H9 (cell line): Measurements from ENCODE around the gene PLK1. TPM values are rescaled to one million over a fixed set of nuclear protein-coding genes. Genes with fewer than 3 reads are reported as not detected.

Source experiments
- DNase-seq: peaks from one replicate; pipeline ENCODE4 v3.0.0-alpha.2; 2017
- H2AFZ ChIP-seq: one replicate; pipeline ENCODE4 v1.6.1; 2013; ENCODE audit warnings: mild to moderate bottlenecking, low read length, control low read depth, moderate library complexity
- H2AK5ac ChIP-seq: 2 replicates; pipeline ENCODE4 v1.6.1; 2013; ENCODE audit warnings: low read length, control low read depth, mixed read lengths; ENCODE audit not compliant: insufficient read length
- H2BK120ac ChIP-seq: one replicate; pipeline ENCODE4 v1.6.1; 2013; ENCODE audit warnings: low read depth, mild to moderate bottlenecking, low read length, control low read depth, inconsistent platforms; ENCODE audit not compliant: poor library complexity, severe bottlenecking
- H2BK12ac ChIP-seq: 2 replicates; pipeline ENCODE4 v1.6.1; 2013; ENCODE audit warnings: low read length, control low read depth, mixed read lengths, low read depth; ENCODE audit not compliant: insufficient read length
- H2BK15ac ChIP-seq: 2 replicates; pipeline ENCODE4 v1.6.1; 2013; ENCODE audit warnings: low read depth, low read length, control low read depth
- H2BK20ac ChIP-seq: one replicate; pipeline ENCODE4 v1.6.1; 2013; ENCODE audit warnings: low read depth, mild to moderate bottlenecking, low read length, control low read depth, inconsistent platforms; ENCODE audit not compliant: poor library complexity, severe bottlenecking
- H2BK5ac ChIP-seq: 2 replicates; pipeline ENCODE4 v1.6.1; 2013; ENCODE audit warnings: low read length, control low read depth, mixed read lengths; ENCODE audit not compliant: insufficient read length
- H3K14ac ChIP-seq: 2 replicates; pipeline ENCODE4 v1.6.1; 2013; ENCODE audit warnings: low read length, control low read depth; ENCODE audit not compliant: insufficient read depth
- H3K18ac ChIP-seq: 2 replicates; pipeline ENCODE4 v1.6.1; 2013; ENCODE audit warnings: low read depth, mild to moderate bottlenecking, mixed read lengths, low read length, control low read depth; ENCODE audit not compliant: insufficient read length
- H3K23ac ChIP-seq: 2 replicates; pipeline ENCODE4 v1.6.1; 2013; ENCODE audit warnings: low read length, control low read depth, mixed read lengths, low read depth; ENCODE audit not compliant: insufficient read length
- H3K23me2 ChIP-seq: 2 replicates; pipeline ENCODE4 v1.6.1; 2013; ENCODE audit warnings: low read depth, mild to moderate bottlenecking, mixed read lengths, low read length, control low read depth; ENCODE audit not compliant: insufficient read length, poor library complexity, severe bottlenecking
- H3K27ac ChIP-seq: 2 replicates; pipeline ENCODE4 v1.5.1; 2013; ENCODE audit warnings: low read length, control low read depth, mixed read lengths, low read depth; ENCODE audit not compliant: insufficient read length
- H3K27me3 ChIP-seq: 2 replicates; pipeline ENCODE4 v1.6.1; 2013; ENCODE audit warnings: low read length, control low read depth, inconsistent platforms; ENCODE audit not compliant: insufficient read depth
- H3K4ac ChIP-seq: 2 replicates; pipeline ENCODE4 v1.6.1; 2013; ENCODE audit warnings: low read depth, mild to moderate bottlenecking, control low read depth, inconsistent platforms, low read length, moderate library complexity
- H3K4me1 ChIP-seq: 2 replicates; pipeline ENCODE4 v1.6.1; 2013; ENCODE audit warnings: low read length, control low read depth, inconsistent platforms; ENCODE audit not compliant: insufficient read depth
- H3K4me2 ChIP-seq: 2 replicates; pipeline ENCODE4 v1.6.1; 2013; ENCODE audit warnings: low read length, control low read depth, mixed read lengths; ENCODE audit not compliant: insufficient read length, insufficient read depth
- H3K56ac ChIP-seq: 2 replicates; pipeline ENCODE4 v1.6.1; 2013; ENCODE audit warnings: low read depth, mild to moderate bottlenecking, mixed read lengths, low read length, control low read depth; ENCODE audit not compliant: insufficient read length
- H3K79me1 ChIP-seq: 2 replicates; pipeline ENCODE4 v1.6.1; 2013; ENCODE audit warnings: low read depth, mild to moderate bottlenecking, moderate library complexity, low read length, control low read depth, inconsistent platforms; ENCODE audit not compliant: insufficient read depth, poor library complexity, severe bottlenecking
- H3K79me2 ChIP-seq: 2 replicates; pipeline ENCODE4 v1.6.1; 2013; ENCODE audit warnings: low read length, control low read depth, inconsistent platforms; ENCODE audit not compliant: insufficient read depth
- H3K9ac ChIP-seq: 2 replicates; pipeline ENCODE4 v1.6.1; 2013; ENCODE audit warnings: low read length, control low read depth, mixed read lengths; ENCODE audit not compliant: insufficient read length; ENCODE audit errors: extremely low read depth
- H3K9me3 ChIP-seq: one replicate; pipeline ENCODE4 v1.6.1; 2013; ENCODE audit warnings: low read depth, low read length, inconsistent platforms; ENCODE audit not compliant: control insufficient read depth
- H3T11ph ChIP-seq: one replicate; pipeline ENCODE4 v1.6.1; 2013; ENCODE audit warnings: mild to moderate bottlenecking, low read length, control low read depth, inconsistent platforms
- H4K20me1 ChIP-seq: one replicate; pipeline ENCODE4 v1.6.1; 2013; ENCODE audit not compliant: control insufficient read depth, insufficient read length, insufficient read depth
- H4K5ac ChIP-seq: 2 replicates; pipeline ENCODE4 v1.6.1; 2013; ENCODE audit warnings: low read depth, mild to moderate bottlenecking, mixed read lengths, low read length, control low read depth; ENCODE audit not compliant: insufficient read length
- H4K8ac ChIP-seq: replicated peaks from 2 replicates; pipeline ENCODE4 v1.6.1; 2013; ENCODE audit warnings: low read length, control low read depth, mixed read lengths, low read depth; ENCODE audit not compliant: insufficient read length
- H4K91ac ChIP-seq: 2 replicates; pipeline ENCODE4 v1.6.1; 2013; ENCODE audit warnings: low read depth, mild to moderate bottlenecking, moderate library complexity, mixed read lengths, low read length, control low read depth; ENCODE audit not compliant: insufficient read length
- H3K27ac Mint-ChIP-seq, 3 experiments: 2 replicates in 2 of 3; 3 replicates in 1 of 3; pipeline ENCODE4 v1.8.0; 2020 to 2021; ENCODE audit warnings: mixed read lengths in 3 of 3, mild to moderate bottlenecking in 1 of 3, moderate library complexity in 1 of 3
- H3K27me3 Mint-ChIP-seq: 2 replicates; pipeline ENCODE4 v1.8.0; 2021; ENCODE audit warnings: low read depth, mild to moderate bottlenecking, moderate library complexity, mixed read lengths
- H3K36me3 Mint-ChIP-seq, 3 experiments: 2 replicates in 2 of 3; 3 replicates in 1 of 3; pipeline ENCODE4 v1.8.0; 2020 to 2021; ENCODE audit warnings: low read depth in 3 of 3, mixed read lengths in 3 of 3; ENCODE audit not compliant: insufficient read depth in 1 of 3
- H3K4me1 Mint-ChIP-seq, 2 experiments: 2 replicates each; pipeline ENCODE4 v1.8.0; 2020; ENCODE audit warnings: mixed read lengths in 2 of 2
- H3K4me3 Mint-ChIP-seq, 2 experiments: 2 replicates in 1 of 2; 3 replicates in 1 of 2; pipeline ENCODE4 v1.8.0; 2020 to 2021; ENCODE audit warnings: mild to moderate bottlenecking in 2 of 2, mixed read lengths in 2 of 2, moderate library complexity in 1 of 2
- H3K9me3 Mint-ChIP-seq, 2 experiments: 2 replicates in 1 of 2; 3 replicates in 1 of 2; pipeline ENCODE4 v1.8.0; 2020; ENCODE audit warnings: mild to moderate bottlenecking in 2 of 2, mixed read lengths in 2 of 2, moderate library complexity in 1 of 2
- WGBS: extraction: QIAGEN DNeasy Blood & Tissue Kit; methylation state at CpG from one replicate; pipeline ENCODE4 v1.1.7; 2013; ENCODE audit warnings: missing lambda C conversion rate, low lambda C conversion rate, mixed read lengths; ENCODE audit not compliant: insufficient read length; ENCODE audit errors: extremely low coverage; 5-methylcytosine and 5-hydroxymethylcytosine counted together
- total RNA-seq: library from RNA; stranded (reverse); gene quantifications from 2 replicates; pipeline ENCODE4 v1.2.1, GENCODE V29; 2021
- TF ChIP-seq, protein P1 (sequence below): fragments of 200-600 bp; sonication (generic); conservative IDR thresholded peaks from 3 replicates; pipeline ENCODE4 v1.8.0; 2021; ENCODE audit warnings: antibody characterized with exemption, mild to moderate bottlenecking

PLK1 gene
- total RNA-seq, 1 experiment from 2014 or later: 140 TPM

DNA sequence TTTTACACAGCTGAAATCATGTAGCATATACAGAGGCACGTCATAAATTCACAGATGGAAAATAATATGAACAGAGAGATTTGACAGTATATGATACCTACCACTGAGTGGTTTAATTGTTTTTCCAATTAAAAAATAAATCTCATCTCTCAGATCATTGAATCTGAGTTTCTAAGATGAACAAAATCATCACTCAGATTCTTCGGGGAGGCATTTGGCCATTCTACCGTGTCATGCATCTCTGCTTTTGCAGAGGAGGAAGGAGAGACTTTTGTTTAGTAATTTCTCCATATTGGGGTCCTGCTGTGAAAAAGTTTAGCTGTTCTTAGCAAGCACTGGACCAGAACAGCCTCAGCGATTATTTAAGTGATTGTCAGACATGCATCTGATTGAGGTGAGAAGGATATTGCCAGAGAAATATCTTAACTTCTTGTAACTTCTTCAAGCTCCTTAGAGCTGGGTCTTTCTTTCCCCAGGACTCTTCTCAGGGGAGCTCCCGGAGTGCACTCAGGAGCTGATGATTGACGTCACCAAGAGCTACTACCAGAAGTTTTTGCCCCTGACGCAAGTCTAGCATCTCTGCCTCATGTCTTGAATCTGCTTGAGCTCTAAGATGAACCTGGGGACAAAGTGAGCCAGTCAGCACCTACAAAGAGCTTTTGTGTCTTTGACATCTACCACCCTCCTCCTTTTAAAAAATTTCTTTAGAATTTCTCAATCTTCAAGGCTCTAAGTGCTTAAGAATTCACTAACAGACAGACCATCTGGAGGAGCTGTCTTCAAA lies 11.9 kb upstream of the PLK1 start:
- H3K9ac ChIP-seq: no peak overlapping the region
- H3K4ac ChIP-seq: no peak overlapping the region
- H3K4me2 ChIP-seq: no peak overlapping the region
- no peak overlapping the region for H2BK120ac ChIP-seq
- WGBS: no CpG with 5 or more reads among the region's 7 CpGs
- no peak overlapping the region for H3T11ph ChIP-seq
- H3K27ac ChIP-seq: no peak overlapping the region
- no peaks in the 10 kb centered on the region for H3K4me1 ChIP-seq
- TF ChIP-seq, protein P1, sequence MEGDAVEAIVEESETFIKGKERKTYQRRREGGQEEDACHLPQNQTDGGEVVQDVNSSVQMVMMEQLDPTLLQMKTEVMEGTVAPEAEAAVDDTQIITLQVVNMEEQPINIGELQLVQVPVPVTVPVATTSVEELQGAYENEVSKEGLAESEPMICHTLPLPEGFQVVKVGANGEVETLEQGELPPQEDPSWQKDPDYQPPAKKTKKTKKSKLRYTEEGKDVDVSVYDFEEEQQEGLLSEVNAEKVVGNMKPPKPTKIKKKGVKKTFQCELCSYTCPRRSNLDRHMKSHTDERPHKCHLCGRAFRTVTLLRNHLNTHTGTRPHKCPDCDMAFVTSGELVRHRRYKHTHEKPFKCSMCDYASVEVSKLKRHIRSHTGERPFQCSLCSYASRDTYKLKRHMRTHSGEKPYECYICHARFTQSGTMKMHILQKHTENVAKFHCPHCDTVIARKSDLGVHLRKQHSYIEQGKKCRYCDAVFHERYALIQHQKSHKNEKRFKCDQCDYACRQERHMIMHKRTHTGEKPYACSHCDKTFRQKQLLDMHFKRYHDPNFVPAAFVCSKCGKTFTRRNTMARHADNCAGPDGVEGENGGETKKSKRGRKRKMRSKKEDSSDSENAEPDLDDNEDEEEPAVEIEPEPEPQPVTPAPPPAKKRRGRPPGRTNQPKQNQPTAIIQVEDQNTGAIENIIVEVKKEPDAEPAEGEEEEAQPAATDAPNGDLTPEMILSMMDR: no peak
- H3K27me3 ChIP-seq: no peaks in the 10 kb centered on the region
- no peak overlapping the region for H3K23ac ChIP-seq
- no peaks in the 10 kb centered on the region for H3K9me3 Mint-ChIP-seq
- H2BK15ac ChIP-seq: no peak overlapping the region
- H4K20me1 ChIP-seq: no peaks in the 10 kb centered on the region
- H3K36me3 Mint-ChIP-seq: peaks cover under 1 to 89% (median 67%) of the 10 kb centered on the region in 3 experiments; a peak in 6 of 7 replicates
- H2AFZ ChIP-seq: no peak overlapping the region
- no peaks in the 10 kb centered on the region for H3K23me2 ChIP-seq
- no peak overlapping the region for H4K91ac ChIP-seq
- no peak overlapping the region for H2AK5ac ChIP-seq
- H4K8ac ChIP-seq: no peak overlapping the region
- H3K14ac ChIP-seq: no peak overlapping the region
- H3K18ac ChIP-seq: no peak overlapping the region
- H3K79me2 ChIP-seq: no peaks in the 10 kb centered on the region
- no peaks in the 10 kb centered on the region for H3K9me3 ChIP-seq
- no peak for DNase-seq
- H3K4me3 Mint-ChIP-seq: no peak overlapping the region
- H3K56ac ChIP-seq: no peak overlapping the region
- H3K27me3 Mint-ChIP-seq: no peaks in the 10 kb centered on the region
- no peak overlapping the region for H3K27ac Mint-ChIP-seq
- H2BK5ac ChIP-seq: no peak overlapping the region
- no peaks in the 10 kb centered on the region for H3K4me1 Mint-ChIP-seq
- no peak overlapping the region for H2BK12ac ChIP-seq
- no peaks in the 10 kb centered on the region for H3K79me1 ChIP-seq
- no peak overlapping the region for H4K5ac ChIP-seq
- H2BK20ac ChIP-seq: no peak overlapping the region
